Left colon (tissue), 2 donors: ENCODE results near the gene MEGF6. TPM values are rescaled to one million over a fixed set of nuclear protein-coding genes. Genes with fewer than 3 reads are reported as not detected.

Experiments
- ATAC-seq: fragments of 200-7000 bp; cut with Tn5 transposase; one replicate; pipeline ENCODE4 v1.9.1; 2020; ENCODE audit warnings: mild to moderate bottlenecking, moderate library complexity
- DNase-seq, 2 donors: peaks; one replicate each; pipeline ENCODE4 v3.0.0-alpha.2; 2020
- intact Hi-C, 2 donors: fragments of 100-400 bp; cut with DNase I in 1 of 2; cut with micrococcal nuclease in 1 of 2; formaldehyde crosslinking; loops; one replicate each; pipeline versions ENCODE4 v1.11.2 to v1.14.0; 2022; cut with DNase I, micrococcal nuclease
- total RNA-seq, 2 donors: library from RNA; stranded (reverse); fragmentation: NEBNext Ultra II Directional; extraction: Animal tissue kit (Norgen Biotek cat#: 25700); gene quantifications; one replicate each; pipeline ENCODE4 v1.2.1, GENCODE V29; 2021
- donor health status: DM: no; HTN: no; CAD: no.
- donor health status: DM: yes; HTN: yes; CAD: no.

Gene MEGF6
- total RNA-seq, 2 donors from 2014 or later = 6.3 to 8.2 TPM

DNA sequence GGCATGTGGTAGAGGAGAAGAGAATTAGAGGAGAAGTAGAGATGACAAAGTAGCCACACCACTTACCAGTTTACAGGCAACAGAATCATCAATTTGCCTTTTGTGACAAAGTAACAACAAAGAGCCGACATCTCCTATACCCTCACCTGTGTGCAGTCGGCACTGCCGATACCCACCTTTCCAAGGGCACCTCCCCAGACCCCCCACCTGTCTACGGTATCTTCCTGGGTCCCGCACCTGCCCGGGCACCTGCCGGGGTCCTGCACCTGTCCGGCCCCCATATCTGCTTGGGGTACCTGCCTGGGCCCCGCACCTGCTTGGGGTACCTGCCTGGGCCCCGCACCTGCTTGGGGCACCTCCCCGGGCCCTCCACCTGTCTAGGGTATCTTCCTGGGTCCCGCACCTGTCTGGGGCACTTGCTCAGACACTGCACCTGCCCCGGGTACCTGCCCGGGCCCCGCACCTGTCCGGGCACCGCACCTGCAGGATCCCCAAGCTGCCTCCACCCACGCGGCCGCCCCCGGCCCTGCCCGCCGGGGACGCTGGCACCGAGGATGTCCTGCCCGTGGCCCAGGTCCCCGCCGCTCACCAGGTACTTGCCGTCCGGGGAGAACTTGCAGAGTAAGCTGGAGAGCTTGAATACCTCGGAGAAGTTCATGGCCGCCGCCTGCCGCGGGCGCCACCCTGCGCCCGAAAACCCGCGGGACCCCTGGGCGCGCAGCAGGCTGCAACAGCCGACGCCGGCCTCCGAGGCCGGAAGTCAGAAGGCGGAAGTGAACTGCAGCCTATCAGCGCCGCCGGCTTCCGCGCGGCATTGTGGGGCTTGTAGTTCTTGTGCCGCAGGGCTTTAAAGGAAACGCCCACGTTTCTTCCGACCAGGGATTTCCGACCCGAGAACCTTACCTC is 38.3 kb upstream of the MEGF6 start, which contains the start of gene WRAP73:
Gene WRAP73, minus strand, starts transcription at position 762 of the 906 bp plus-strand sequence. Its CDS starts 104 bp downstream, at position 658.
- peak; percentile 89 to 94 for DNase-seq
- intact Hi-C loops = no loop called here

DNA sequence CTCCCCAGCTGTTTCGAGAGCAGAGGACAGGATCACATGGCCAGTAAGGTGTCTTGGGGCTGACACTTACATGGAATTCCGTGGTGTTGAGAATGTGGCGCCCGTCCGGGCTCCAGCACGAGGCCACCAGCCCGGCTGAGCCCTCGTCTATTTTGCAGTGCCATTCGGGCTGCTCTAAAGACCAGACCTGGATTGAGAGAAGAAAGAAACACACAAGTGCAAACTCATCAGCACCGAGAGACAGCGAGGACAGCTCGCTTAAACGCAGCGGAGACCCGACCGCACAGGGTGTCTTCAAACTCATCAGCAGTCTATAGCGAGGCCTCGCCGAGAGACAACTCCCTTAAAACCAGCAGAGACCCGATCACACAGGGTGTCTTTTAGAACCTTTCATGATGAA is 35.3 kb upstream of the MEGF6 start:
- intact Hi-C loops = no loop called here
- ATAC-seq (no peak), DNase-seq (peak in 1 of 2 donors; percentile 10)

More for the DNA sequence above, 38.3 kb upstream of the MEGF6 start, which contains the start of gene WRAP73:
- ATAC-seq = peak; percentile 97

GRCh38 chr1:3645666-3646355 is 34.5 kb upstream of the MEGF6 start:
- intact Hi-C loops = no loop called here
- ATAC-seq (no peak), DNase-seq (peak in 1 of 2 donors; percentile 8)

DNA sequence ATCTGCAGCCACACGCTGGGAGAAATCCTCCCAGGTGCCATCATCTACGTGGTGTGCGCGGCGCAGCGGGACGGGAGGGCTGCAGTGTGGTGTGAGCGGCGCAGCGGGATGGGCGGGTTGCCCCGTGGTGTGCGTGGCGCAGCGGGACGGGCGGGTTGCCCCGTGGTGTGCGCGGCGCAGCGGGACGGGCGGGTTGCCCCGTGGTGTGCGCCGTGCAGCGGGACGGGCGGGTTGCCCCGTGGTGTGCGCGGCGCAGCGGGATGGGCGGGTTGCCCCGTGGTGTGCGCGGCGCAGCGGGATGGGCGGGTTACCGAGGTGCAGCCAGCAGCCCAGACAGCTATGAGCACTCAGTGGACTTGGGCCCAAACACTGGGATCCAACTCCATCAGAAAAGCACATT is 33.9 kb upstream of the MEGF6 start:
- intact Hi-C loops = no loop called here
- ATAC-seq = no peak
- DNase-seq = peak in 1 of 2 donors; percentile 9

GRCh38 chr1:3644273-3644672 is 33.0 kb upstream of the MEGF6 start:
- ATAC-seq (no peak), DNase-seq (no peak)
- intact Hi-C loops = no loop called here

DNA sequence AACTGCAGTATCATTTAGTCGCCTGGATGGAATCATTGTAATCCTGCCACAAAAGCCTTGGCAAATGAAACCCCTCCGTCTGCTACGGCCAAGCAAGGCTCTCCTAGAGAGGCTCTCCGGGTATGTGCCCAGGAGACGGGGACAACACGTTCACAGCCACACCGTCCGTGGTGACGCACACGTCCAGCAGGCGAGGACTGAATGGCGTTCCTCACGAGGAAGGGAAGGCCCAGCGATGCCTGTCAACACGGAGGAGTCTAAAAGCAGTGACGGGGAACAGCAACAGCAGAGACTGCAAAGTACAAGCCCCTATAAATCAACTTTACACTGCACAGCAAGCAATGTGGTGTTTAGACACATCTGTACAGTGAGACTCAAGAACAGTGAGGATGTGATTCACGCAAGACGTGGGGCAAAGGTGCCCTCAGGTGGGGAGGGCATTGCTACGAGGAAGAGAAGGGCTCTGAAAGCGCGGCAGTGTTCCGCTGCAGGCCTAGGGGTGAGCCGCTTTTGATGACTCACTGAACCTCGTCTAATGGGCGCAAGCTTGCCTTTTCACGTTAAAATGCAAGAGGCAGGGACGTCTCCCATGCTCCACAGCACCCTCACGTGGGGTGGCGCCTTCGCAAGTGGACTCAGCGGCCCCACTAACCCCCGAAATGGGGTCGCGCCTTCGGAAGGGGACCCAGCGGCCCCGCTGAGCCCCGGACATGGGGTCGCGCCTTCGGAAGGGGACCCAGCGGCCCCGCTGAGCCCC is 31.8 kb upstream of the MEGF6 start:
- ATAC-seq (no peak), DNase-seq (peak in 1 of 2 donors; percentile 10)
- intact Hi-C loops = no loop called here

DNA sequence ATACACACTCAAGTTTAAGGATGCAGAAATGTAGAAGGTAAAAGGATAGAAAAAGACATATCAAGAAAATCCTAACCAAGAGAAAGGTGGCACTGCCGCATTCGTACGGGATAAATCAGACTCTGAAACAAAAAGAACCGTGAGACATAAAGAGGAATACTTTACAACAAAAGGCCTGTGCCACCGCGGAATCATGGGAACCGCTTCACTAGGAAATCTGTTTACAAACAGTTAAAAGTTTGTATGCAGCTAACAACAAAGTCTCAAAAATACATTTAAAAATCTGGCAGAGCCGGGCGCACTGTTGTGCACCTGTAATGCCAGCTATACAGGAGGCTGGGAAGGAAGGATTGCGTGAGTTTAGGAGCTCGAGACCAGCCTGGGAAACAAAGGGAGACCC is 30.5 kb upstream of the MEGF6 start:
- DNase-seq = no peak
- intact Hi-C loops = no loop called here
- no peak for ATAC-seq

GRCh38 chr1:3641046-3641760 is 29.9 kb upstream of the MEGF6 start:
- no peak for ATAC-seq
- peak in 1 of 2 donors; percentile 11 for DNase-seq
- intact Hi-C loops = no loop called here

GRCh38 chr1:3640121-3640837 is 29.0 kb upstream of the MEGF6 start:
- DNase-seq (peak in 1 of 2 donors; percentile 18), ATAC-seq (no peak)
- intact Hi-C loops = no loop called here

GRCh38 chr1:3639397-3639911 is 28.1 kb upstream of the MEGF6 start:
- ATAC-seq (no peak), DNase-seq (peak in 1 of 2 donors; percentile 14)
- intact Hi-C loops = no loop called here

DNA sequence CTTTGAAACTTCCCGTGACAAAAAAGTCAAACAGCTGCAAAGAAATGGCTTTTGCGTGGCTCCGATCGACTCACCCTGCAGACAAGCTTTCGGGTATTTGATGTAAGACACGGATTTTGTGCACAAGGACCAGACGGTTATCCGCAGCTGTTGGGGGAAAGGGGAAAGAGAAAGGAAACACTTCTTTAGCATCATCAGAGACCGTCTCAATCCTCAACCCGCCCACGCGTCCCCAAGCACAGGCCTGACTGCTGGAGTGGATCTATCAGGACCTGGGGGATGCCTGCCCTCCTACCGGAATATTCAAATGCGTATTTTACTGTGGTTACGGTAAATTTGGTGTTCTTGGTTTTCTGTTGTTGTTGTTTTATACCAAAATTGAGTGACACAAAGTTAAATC is 27.4 kb upstream of the MEGF6 start:
- ATAC-seq (no peak), DNase-seq (no peak)
- intact Hi-C loops = no loop called here

- intact Hi-C loops = no loop called here
- no peak for ATAC-seq
- DNase-seq = peak in 1 of 2 donors; percentile 8
Observed at GRCh38 chr1:3638027-3638426, 26.7 kb upstream of the MEGF6 start.

DNA sequence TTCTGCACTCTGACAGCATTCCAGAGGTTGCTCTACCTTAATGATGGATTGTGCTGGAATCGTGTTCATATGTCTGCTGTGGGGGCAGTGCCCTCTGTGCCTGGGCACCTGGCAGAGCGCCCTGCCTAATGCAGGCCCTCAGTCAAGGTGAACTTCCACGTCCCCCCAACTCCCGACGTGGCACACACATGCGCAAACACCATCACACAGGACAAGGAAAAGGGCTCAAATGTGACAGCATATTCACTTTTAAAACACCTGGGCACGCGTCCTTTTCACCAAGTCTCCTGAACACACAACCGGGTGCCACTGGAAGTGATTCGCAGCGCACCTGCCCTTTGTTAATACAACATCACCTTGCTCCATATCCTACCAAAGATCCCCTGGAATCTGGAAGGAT is 25.2 kb upstream of the MEGF6 start:
- no peak for ATAC-seq
- intact Hi-C loops = no loop called here

GRCh38 chr1:3636080-3636479 is 24.8 kb upstream of the MEGF6 start:
- intact Hi-C loops = no loop called here
- DNase-seq (no peak), ATAC-seq (no peak)

More for the DNA sequence above, 25.2 kb upstream of the MEGF6 start:
- DNase-seq = peak in 1 of 2 donors; percentile 10

GRCh38 chr1:3634059-3634800 is 22.9 kb upstream of the MEGF6 start:
- ATAC-seq (no peak), DNase-seq (no peak)
- intact Hi-C loops = no loop called here

DNA sequence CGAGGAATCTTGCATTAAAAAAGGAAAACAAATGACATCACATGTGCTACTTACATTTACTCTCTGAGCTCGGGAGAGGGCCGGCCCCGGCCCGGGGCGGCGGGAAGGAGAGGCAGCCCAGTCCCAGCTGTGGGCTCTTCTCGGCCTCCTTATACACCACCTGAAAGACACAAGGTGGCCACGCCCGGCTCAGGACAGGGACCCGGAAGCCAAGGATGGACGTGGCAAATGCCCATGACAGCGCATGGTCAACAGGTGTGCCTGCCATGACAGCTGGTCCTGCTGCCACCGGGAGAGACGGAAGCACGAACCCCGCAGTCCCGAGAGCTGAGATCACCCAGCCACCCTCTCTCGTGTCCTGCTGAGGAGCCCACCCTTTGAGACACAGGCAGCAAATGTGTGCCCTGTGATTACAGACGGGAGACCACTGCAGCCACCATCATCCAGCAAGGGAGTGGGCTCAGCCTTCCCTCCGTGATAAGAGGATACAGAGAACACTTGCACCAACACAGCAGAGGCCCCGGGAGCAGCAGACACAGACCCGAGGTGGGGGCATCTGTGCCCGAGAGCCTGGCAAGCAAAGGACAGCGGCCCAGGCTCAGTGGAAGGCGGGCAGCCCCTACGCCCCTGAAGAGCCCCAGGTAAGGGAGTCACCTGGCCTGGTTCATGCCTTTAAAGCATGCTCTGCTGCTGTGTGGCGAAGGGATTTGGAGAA is 22.2 kb upstream of the MEGF6 start:
- no peak for DNase-seq
- intact Hi-C loops = no loop called here
- no peak for ATAC-seq
